ENCODE data around the gene BHMT2.

DNA sequence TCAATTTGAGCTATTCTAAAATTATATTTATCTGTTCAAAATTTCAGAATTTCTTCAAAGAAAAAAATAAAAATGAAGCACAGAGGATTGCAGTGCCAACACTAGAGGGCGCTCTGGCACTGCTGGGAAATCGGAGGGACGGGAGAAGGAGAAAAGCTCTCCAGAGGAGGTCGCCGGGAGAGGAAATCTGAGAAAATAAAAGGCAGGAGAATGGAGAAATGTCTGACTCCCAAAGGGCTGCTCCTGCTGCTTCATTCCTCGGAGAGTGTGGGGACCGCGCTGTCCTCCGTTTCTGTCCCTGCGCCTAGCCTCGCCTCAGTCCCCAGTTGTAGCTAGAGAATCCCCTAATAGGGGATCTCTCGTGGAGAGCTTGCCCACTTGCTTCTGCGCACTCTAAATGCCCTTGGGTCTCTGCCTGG, 44.5 kb upstream of the BHMT2 start:
- TF ChIP-seq, protein P1, sequence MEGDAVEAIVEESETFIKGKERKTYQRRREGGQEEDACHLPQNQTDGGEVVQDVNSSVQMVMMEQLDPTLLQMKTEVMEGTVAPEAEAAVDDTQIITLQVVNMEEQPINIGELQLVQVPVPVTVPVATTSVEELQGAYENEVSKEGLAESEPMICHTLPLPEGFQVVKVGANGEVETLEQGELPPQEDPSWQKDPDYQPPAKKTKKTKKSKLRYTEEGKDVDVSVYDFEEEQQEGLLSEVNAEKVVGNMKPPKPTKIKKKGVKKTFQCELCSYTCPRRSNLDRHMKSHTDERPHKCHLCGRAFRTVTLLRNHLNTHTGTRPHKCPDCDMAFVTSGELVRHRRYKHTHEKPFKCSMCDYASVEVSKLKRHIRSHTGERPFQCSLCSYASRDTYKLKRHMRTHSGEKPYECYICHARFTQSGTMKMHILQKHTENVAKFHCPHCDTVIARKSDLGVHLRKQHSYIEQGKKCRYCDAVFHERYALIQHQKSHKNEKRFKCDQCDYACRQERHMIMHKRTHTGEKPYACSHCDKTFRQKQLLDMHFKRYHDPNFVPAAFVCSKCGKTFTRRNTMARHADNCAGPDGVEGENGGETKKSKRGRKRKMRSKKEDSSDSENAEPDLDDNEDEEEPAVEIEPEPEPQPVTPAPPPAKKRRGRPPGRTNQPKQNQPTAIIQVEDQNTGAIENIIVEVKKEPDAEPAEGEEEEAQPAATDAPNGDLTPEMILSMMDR (IDR thresholded peaks at IDR 0.05; ENCODE audit: insufficient read depth, low read depth, low read length) = peak; percentile 92
- no peak for TF ChIP-seq EZH2 (IDR thresholded peaks at IDR 0.05; ENCODE audit: insufficient read depth, low read length)

Data from astrocyte (in vitro differentiated cells and primary cell).